Testis (tissue), 3 donors: ENCODE data around the gene ZNF281. TPM values are rescaled to one million over a fixed set of nuclear protein-coding genes. Genes with fewer than 3 reads are reported as not detected.
"Not testable (repeated sequence)": the region's sequence is repeated elsewhere in the genome, so short reads cannot be mapped to it uniquely, and the experiment has no call there.

ENCODE experiments used
- DNase-seq: peaks from one replicate; pipeline ENCODE4 v3.0.0-alpha.2; 2019
- H3K27ac ChIP-seq, 2 donors: fragments of 200-600 bp; sonication (generic); one replicate each; pipeline ENCODE4 v1.5.1; 2019
- H3K27me3 ChIP-seq: fragments of 200-600 bp; sonication (generic); one replicate; pipeline ENCODE4 v1.5.1; 2019
- H3K36me3 ChIP-seq: fragments of 200-600 bp; sonication (generic); one replicate; pipeline ENCODE4 v1.5.1; 2017; ENCODE audit warnings: low read depth; ENCODE audit errors: missing control alignments
- H3K4me1 ChIP-seq: fragments of 200-600 bp; sonication (generic); one replicate; pipeline ENCODE4 v1.5.1; 2019
- H3K4me3 ChIP-seq, 2 donors: fragments of 200-600 bp; sonication (generic); one replicate each; pipeline ENCODE4 v1.5.1; 2017 to 2019
- H3K9me3 ChIP-seq: fragments of 200-600 bp; sonication (generic); one replicate; pipeline ENCODE4 v1.5.1; 2017
- POLR2A ChIP-seq: fragments of 450-650 bp; IDR thresholded peaks from one replicate; pipeline ENCODE4 v1.6.1; 2017; ENCODE audit warnings: antibody characterized with exemption, mild to moderate bottlenecking, moderate library complexity
- WGBS, 2 donors: methylation state at CpG; one replicate each; pipeline ENCODE4 v1.1.5; 2018; 5-methylcytosine and 5-hydroxymethylcytosine counted together
- intact Hi-C: fragments of 100-400 bp; cut with DNase I; formaldehyde crosslinking; loops from one replicate; pipeline ENCODE4 v1.15.1; 2023; ENCODE audit warnings: low total_unique reads
- polyA plus RNA-seq: library from polyadenylated mRNA; stranded (reverse); fragments of 350-450 nt; fragmentation: Illumina TruSeq; extraction: RNeasy Lipid Tissue Mini Kit (QIAGEN cat#74804); gene quantifications from one replicate; pipeline ENCODE4 v1.2.3, GENCODE V29; 2014; ENCODE audit warnings: low read depth, low replicate concordance; ENCODE audit not compliant: insufficient read depth
- total RNA-seq, 2 donors: library from RNA; depleted of rRNA; stranded (reverse); fragments of >200 nt; gene quantifications; one replicate each; pipeline ENCODE4 v1.2.3, GENCODE V29; 2016
- TF ChIP-seq, protein P1 (sequence below), 3 experiments: fragments of 450-650 bp in 2 of 3; fragments of 200-600 bp in 1 of 3; sonication (generic) in 1 of 3; IDR thresholded peaks; one replicate each; pipeline ENCODE4 v1.5.1; 2016 to 2019; ENCODE audit warnings: antibody characterized with exemption in 3 of 3, mild to moderate bottlenecking in 2 of 3, moderate library complexity in 1 of 3

ZNF281 gene
- total and polyA plus RNA-seq, 3 donors from 2014 or later: 17.5 to 21.7 (median 18.0) TPM

- Histone ChIP-seq H3K27me3 (no peaks in the 10 kb centered on the region), H3K9me3 (no peaks in the 10 kb centered on the region), H3K36me3 (no peaks in the 10 kb centered on the region), H3K4me3 (no peak overlapping the region), H3K27ac (no peak overlapping the region), H3K4me1 (no peaks in the 10 kb centered on the region)
- no peak for DNase-seq
- intact Hi-C loops: no loop called here
- 90 to 96% methylated on average over 6 of the region's 6 CpGs for WGBS, 2 donors
- TF ChIP-seq POLR2A: no peak
- TF ChIP-seq, protein P1, sequence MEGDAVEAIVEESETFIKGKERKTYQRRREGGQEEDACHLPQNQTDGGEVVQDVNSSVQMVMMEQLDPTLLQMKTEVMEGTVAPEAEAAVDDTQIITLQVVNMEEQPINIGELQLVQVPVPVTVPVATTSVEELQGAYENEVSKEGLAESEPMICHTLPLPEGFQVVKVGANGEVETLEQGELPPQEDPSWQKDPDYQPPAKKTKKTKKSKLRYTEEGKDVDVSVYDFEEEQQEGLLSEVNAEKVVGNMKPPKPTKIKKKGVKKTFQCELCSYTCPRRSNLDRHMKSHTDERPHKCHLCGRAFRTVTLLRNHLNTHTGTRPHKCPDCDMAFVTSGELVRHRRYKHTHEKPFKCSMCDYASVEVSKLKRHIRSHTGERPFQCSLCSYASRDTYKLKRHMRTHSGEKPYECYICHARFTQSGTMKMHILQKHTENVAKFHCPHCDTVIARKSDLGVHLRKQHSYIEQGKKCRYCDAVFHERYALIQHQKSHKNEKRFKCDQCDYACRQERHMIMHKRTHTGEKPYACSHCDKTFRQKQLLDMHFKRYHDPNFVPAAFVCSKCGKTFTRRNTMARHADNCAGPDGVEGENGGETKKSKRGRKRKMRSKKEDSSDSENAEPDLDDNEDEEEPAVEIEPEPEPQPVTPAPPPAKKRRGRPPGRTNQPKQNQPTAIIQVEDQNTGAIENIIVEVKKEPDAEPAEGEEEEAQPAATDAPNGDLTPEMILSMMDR (IDR thresholded peaks at IDR 0.05): no peak
These were observed 13.4 kb upstream of the ZNF281 start for GRCh38 chr1:200423235-200423634.

DNA sequence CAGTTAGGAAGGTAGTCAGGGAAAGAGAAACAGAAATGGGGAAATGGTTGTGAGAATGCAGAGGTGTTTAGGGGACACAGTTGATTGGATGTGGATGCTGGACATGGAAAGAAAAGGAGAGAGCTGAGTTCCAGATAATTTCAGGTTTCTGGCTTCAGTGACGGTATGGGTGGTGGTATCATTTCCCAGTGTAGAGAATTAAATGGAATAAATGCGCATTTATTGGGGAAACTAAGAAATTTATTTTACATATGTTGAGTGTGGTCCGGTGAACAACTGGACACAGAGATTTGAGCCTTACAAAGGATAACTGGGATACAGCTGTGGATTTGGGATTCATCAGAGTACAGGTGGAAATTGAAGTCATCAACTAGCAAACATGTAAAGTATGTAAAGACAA is 12.4 kb upstream of the ZNF281 start:
- Histone ChIP-seq H3K4me1 (no peaks in the 10 kb centered on the region), H3K36me3 (no peaks in the 10 kb centered on the region), H3K4me3 (no peak overlapping the region), H3K27ac (no peak overlapping the region), H3K27me3 (no peaks in the 10 kb centered on the region), H3K9me3 (no peaks in the 10 kb centered on the region)
- WGBS, 2 donors: 88 to 92% methylated on average over 3 of the region's 3 CpGs
- intact Hi-C loops: no loop called here
- DNase-seq: no peak
- no peak for TF ChIP-seq POLR2A
- TF ChIP-seq, protein P1 (IDR thresholded peaks at IDR 0.05): no peak

GRCh38 chr1:200415789-200416593 is 6.2 kb upstream of the ZNF281 start:
- intact Hi-C loops: no loop called here
- H3K27me3 ChIP-seq: no peaks in the 10 kb centered on the region
- no peak for TF ChIP-seq POLR2A
- TF ChIP-seq, protein P1 (IDR thresholded peaks at IDR 0.05): no peak
- DNase-seq: peak; percentile 50
- peaks cover 7% of the 10 kb centered on the region for H3K4me1 ChIP-seq
- H3K36me3 ChIP-seq: no peaks in the 10 kb centered on the region
- H3K27ac ChIP-seq: no peak overlapping the region
- no peaks in the 10 kb centered on the region for H3K9me3 ChIP-seq
- 33 to 39% methylated on average over 2 of the region's 2 CpGs for WGBS, 2 donors
- no peak overlapping the region for H3K4me3 ChIP-seq

DNA sequence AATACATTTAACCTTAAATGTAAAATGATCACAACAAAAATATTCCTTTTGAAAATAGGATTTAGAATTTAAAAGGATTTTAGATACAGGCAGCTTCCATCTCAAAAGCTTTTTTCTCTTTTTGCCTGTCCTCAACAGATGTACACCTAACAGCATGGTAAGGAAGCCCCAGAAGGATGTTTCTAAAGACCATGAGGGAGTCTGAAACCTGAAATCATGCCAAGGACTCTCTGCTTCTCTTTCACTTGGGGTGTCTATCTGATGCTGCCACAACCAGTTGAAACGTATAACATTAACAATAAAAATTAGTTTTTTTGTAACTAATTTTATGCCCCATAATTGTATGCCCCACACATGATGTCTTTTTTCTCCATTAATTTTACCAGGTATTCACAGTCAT is 5.4 kb upstream of the ZNF281 start:
- H3K4me1 ChIP-seq: peaks cover 7% of the 10 kb centered on the region
- intact Hi-C loops: no loop called here
- H3K9me3 ChIP-seq: no peaks in the 10 kb centered on the region
- WGBS, 2 donors: 42 to 54% methylated on average over 1 of the region's 1 CpG
- no peak for DNase-seq
- no peaks in the 10 kb centered on the region for H3K36me3 ChIP-seq
- no peak overlapping the region for H3K27ac ChIP-seq
- H3K4me3 ChIP-seq: no peak overlapping the region
- H3K27me3 ChIP-seq: no peaks in the 10 kb centered on the region
- TF ChIP-seq, protein P1 (IDR thresholded peaks at IDR 0.05): no peak
- TF ChIP-seq POLR2A: no peak

GRCh38 chr1:200414657-200415056 is 4.8 kb upstream of the ZNF281 start:
- TF ChIP-seq, protein P1 (IDR thresholded peaks at IDR 0.05): no peak
- TF ChIP-seq POLR2A: no peak
- no peak for DNase-seq
- Histone ChIP-seq H3K27ac (no peak overlapping the region), H3K36me3 (no peaks in the 10 kb centered on the region), H3K9me3 (no peaks in the 10 kb centered on the region), H3K27me3 (no peaks in the 10 kb centered on the region), H3K4me1 (peaks cover 7% of the 10 kb centered on the region), H3K4me3 (no peak overlapping the region)
- 88 to 93% methylated on average over 4 of the region's 4 CpGs for WGBS, 2 donors
- intact Hi-C loops: no loop called here

DNA sequence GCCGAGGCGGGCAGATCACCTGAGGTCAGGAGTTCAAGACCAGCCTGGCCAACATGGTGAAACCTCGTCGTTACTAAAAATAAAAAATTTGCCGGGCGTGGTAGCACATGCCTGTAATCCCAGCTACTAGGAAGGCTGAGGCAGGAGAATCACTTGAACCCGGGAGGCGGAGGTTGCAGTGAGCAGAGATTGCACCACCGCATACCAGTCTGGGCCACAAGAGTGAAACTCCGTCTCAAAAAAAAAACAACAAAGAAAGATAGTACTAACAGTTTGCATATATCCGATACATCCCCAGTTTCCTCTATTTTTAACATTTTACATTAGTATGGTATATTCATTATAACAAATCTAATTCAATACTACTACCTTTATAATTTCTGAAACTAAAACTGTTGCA is 3.9 kb upstream of the ZNF281 start:
- 77 to 79% methylated on average over 11 of the region's 11 CpGs for WGBS, 2 donors
- DNase-seq, H3K27ac ChIP-seq, intact Hi-C loops, H3K27me3 ChIP-seq, H3K36me3 ChIP-seq, H3K4me3 ChIP-seq, H3K9me3 ChIP-seq: not testable (repeated sequence)
- H3K4me1 ChIP-seq: peaks cover 11% of the 10 kb centered on the region
